ENCODE data around the gene ASB11. TPM values are rescaled to one million over a fixed set of nuclear protein-coding genes. Genes with fewer than 3 reads are reported as not detected.

The ASB11 gene, protein sequence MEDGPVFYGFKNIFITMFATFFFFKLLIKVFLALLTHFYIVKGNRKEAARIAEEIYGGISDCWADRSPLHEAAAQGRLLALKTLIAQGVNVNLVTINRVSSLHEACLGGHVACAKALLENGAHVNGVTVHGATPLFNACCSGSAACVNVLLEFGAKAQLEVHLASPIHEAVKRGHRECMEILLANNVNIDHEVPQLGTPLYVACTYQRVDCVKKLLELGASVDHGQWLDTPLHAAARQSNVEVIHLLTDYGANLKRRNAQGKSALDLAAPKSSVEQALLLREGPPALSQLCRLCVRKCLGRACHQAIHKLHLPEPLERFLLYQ
- total RNA-seq, result 10 to 100 TPM; 61.6 to 65.9 TPM
- long read RNA-seq, partial matches to known transcripts, result 4 of 6 reads
- long read RNA-seq, other reads (novel, unspliced or antisense), result 0 of 6 reads

DNA sequence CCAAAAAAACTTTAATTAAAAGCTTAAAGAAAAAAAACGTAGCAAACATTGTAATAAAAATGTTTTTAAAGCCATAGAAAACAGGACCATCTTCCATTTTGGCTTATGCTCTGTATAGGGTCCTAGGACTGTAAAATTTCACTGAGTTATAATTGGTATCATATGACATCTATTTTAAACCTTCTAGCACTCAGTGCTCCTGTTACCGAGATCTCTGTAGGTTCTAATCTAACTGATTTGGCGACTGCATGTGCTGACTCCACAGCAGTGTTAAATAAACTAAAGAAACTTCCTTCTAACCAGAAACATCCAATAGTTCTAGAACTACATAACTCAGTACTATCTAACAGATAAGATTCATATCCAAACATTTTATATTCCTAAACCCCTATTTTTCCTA is at the start of gene ASB11:
TSS of gene ASB11 (minus strand) at position 132 of the 400 bp plus-strand sequence. CDS start at position 97, 35 bp downstream.
- no peak for DNase-seq
- intact Hi-C loops (cut with DNase I), result no loop called here
- ATAC-seq, result no peak

DNA sequence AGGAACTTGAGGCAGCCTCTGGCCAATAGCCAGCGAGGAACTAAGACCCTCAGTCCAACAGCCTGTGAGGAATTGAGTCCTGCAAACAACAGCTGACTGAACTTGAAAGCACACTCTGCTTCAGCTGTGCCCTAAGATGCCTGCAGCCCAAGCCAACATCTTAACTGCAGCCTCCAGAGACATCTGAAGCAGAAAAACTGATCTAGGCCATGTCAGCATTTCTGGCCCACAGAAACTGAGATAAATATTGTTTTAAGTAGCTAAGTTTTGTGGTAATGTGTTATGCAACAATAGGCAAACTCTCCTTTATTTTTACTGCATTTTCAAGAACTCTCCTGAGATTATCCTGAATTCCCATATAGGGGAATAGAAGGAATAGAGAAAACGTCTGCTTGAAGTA is 44.3 kb upstream of the ASB11 start:
- no peak for ATAC-seq
- no peak for DNase-seq
- intact Hi-C loops (cut with DNase I), result no loop called here

DNA sequence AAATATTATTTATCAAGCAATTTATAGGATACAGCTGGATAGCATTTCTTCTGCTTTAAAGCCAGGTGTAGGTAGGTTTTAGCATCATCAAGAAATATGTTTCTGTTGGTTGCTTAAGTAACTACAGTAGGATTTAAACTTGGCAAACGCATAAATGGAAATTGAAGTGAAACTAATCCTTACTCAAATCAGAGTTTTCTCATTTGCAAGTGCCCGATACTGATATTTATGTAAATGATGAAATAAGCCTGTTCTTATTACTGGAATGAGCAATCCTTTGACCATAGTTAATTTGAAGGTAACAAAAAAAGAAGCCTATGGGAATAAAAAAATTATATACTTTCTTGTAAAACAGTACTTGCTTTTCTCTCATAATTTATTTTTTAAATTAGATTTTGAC is 43.1 kb upstream of the ASB11 start:
- ATAC-seq (no peak), DNase-seq (no peak)
- intact Hi-C loops (cut with DNase I), result no loop called here

DNA sequence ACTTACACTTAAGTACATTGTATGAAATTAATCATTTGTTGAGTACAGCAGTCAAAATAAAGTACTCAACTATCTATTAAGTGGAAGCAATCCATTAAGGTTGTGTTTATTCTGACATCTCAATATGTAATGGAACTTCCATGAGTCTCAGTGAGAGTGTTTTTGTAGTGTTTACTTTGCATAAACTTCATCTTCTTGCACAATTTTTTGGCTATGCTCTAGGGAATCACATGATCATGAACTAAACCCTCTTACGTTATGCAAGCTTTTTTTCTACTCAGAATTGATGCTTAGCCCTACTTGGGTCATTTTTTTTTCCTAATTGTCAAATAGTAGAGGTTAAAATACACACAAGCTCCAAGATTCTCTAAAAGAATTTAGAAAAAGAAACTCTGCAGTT is 41.0 kb upstream of the ASB11 start:
- DNase-seq, result no peak
- peak; percentile 41 to 44 for ATAC-seq
- intact Hi-C loops (cut with DNase I), result no loop called here

DNA sequence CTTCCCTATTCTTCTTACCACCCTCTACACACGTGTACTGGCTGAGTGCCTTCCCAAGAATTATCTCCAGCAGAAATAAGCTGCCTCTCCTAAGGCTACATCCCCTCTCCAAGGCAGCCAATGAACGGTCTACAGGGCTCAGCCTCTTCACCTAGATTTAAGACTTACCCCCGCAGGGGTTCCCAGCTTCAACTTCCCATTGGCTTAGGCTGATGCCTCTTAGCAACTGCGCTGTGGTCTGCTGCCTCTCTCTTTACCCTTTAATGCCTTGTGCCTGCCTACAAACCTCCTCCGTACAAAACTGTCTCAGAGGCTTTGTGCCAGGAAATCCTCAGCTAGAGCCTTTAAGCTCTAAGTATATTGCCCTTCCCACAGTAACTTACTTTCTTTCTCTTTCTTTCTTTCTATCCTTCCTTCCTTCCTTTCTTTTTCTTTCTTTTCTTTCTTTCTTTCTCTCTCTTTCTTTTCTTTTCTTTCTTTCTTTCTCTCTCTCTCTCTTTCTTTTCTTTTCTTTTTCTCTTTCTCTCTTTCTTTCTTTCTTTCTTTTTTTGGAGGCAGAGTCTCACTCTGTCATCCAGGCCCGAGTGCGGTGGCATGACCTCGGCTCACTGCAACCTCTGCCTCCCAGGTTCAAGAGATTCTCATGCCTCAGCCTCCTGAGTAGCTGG is 35.0 kb upstream of the ASB11 start:
- peak in 1 of 2 donors; percentile 23 for ATAC-seq
- intact Hi-C loops (cut with DNase I), result no loop called here
- DNase-seq, result no peak

DNA sequence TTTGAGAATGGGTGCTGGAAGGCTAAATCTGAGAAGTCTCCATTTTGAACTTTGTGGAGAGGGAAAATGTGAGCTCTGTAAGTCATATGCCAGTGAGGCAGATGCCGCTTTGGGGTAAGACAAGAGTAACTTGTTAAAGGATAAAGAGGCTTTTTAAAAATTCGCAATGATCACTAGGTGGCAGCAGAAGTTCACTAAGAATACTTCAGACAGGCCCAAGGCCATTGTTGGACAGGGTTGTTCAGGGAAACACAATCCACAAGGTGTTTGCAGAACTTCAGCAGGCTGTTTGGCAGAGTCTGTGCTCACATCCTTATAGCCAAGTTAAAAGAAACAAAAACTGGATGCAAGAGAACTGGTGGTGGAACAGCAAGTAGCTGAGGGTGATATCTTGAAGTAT is 33.6 kb upstream of the ASB11 start:
- DNase-seq (no peak), ATAC-seq (peak; percentile 81 to 92)
- intact Hi-C loops (cut with DNase I), result loop anchor here (2.0 to 5.0 kb wide), 2 partner anchors 118 kb away; no protein-coding TSS in a partner anchor

DNA sequence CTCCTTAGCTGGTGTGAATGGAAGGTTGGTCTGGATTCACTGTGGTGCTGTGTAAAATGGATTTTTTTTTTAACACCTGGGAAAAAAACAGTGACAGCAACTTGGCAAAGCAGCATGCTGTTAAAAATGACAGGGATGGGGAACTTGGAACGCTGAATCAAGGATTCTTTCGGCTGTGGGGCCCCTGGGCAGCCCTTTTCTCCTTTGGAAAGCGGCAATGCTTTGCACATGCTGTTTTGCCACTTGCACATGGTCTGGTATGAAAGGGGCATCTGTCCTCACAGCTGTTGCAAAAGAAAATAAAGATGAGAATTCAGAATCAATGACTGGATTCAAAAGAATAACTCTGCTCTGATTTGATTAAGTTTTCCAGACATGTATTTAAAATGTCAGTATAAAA is 30.5 kb upstream of the ASB11 start:
- no peak for ATAC-seq
- intact Hi-C loops (cut with DNase I), result loop anchor here in 1 of 2 donors (5.0 kb wide), 1 partner anchor 121 kb away; no protein-coding TSS in a partner anchor

DNA sequence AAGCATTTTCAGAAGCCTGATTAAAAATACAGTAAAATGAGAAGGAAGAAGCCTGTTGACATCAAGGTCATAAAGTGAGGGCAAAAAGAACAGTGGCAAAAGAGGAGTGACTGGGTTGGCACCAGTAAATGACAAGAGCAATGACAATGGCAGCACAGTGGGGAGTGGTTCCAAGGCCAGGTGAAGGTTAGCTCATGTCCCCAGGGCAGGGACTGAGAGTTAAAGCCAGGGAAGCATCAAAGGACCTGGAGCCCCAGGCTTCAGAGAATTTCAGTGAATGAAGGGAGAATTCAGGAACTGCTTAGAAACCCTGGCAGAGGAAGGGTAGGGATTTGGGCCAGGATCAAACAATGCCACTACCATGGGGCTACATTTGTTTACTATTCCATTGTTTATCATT is 28.7 kb upstream of the ASB11 start:
- DNase-seq, result no peak
- no peak for ATAC-seq
- intact Hi-C loops (cut with DNase I), result no loop called here

More for the DNA sequence above, 30.5 kb upstream of the ASB11 start:
- DNase-seq, result no peak

DNA sequence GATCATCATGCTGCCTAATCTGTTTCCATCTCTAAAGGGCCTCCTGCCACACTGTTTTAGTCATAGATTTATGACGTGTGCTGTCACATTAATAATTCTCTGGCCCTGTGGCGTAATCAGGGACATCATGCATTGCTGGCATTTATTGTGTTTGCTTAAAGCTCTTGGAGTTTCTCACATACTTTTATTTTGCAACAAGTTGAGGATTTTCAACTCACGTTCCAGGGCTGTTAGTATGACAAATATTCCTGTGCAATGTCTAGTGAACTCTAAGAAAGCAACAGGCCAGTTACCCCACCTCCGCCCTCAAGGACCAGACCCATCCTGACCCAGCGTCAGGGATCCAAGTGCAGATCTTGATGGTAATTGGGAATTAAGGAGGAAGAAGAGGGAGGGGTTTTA is 27.6 kb upstream of the ASB11 start:
- intact Hi-C loops (cut with DNase I), result no loop called here
- ATAC-seq (peak in 1 of 2 donors; percentile 30), DNase-seq (no peak)

DNA sequence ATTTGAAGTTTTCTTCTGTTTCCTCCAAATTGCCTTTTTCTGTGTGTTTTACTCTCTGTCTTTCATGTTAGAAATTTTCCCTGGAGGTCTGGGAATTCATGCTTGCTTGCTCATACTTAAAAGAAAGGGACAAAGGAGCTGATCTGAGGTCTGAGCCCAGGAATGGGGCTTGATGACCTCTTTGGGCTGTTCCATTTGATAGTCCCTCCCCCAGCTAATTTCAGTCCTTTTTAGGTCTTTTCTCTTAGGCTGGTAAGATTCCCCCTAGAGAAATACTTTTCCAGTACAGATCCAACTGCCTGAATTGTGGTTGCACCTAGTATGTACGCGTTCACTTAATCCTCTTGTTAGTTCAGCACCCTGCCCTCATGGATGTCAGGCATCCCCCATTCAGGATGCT is 25.4 kb upstream of the ASB11 start:
- intact Hi-C loops (cut with DNase I), result no loop called here
- no peak for ATAC-seq
- DNase-seq, result no peak

DNA sequence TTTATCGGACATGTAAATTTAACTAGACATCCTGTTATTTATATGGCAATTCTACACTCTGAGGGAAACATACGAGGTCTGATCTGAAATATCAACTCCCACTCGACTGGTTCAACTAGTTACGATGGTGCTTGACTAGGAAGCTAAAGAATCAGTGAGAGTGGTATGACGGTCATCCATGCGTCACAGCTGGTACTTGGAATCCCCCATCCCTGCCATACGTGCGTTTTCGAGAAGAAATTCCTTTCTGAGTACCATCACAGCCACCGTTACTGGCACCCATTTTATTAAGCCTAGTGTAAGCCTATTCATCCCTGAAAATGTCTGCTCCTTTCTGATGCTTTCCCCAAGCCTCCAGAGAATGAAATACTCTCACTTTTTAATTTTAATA is 20.6 kb upstream of the ASB11 start:
- ATAC-seq (peak in 1 of 2 donors; percentile 21), DNase-seq (no peak)
- intact Hi-C loops (cut with DNase I), result loop anchor here in 1 of 2 donors (5.0 kb wide), 1 partner anchor 39 kb away; no protein-coding TSS in a partner anchor

DNA sequence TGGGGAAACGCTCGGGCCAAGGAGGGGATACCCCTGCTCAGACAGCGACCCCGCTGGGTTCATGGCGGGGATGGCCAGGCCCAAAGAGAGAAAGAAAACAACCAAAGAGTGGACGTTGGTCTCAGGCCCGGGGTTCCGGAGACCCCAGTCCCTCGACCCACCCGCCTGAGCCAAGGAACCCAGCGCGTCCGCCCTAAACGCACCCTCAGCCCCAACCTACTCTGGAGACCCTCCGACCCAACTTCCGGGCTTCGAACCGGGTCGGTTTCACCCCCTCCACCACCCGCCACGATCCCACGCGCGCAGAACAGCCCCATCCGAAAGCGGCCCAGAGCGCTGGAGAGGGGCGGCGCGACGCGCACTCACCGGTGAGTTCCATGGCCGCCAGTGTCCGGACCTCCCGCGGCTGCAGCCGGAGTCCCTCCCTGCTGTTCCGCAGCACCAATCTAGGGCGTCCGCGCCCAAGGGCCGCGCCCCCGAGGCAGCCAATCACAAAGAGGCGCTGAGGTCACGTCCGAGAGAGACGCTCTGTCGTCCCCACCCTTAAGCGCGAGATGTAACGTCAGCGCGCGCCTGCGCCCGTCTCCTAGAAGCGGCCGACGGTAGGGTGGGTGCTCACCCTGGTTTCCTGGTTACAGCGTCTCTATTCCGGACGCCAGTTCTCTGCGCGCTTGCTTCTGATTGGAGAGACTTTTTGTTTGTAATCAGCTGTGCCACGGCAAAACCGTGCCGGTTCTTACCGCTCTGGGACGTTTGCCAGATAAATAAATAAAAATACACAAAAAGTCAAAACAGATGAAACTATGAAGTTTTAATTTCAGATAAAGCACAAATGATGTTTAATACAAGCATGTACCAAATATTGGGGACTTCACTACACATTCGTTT is 19.9 kb upstream of the ASB11 start, which contains the start of gene PIGA:
TSS of gene PIGA (minus strand) at position 389 of the 888 bp plus-strand sequence. CDS start 3,593 bp downstream, outside the sequence.
- ATAC-seq (peak; percentile 99), DNase-seq (peak; percentile 95)
- intact Hi-C loops (cut with DNase I), result loop anchor here in 1 of 2 donors (5.0 kb wide), 1 partner anchor 38 kb away; no protein-coding TSS in a partner anchor

DNA sequence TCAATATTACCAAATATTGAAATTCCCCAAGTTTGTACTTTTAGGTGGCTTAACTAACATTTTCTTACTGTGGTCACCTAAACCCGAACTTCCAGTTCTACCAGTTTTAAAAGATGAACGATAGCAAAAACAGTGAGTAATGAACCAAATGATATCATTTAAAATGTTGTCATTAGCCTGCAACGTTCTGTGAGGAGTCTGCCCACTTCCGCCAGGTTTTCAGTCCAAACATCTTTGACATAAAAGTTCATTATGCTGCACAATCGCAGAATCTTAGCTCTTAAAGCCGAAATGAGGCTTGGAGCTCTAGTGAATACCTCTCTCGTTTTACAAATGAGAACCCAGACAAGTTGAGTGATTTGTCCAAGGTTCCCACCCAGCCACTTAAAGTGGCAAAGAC is 19.1 kb upstream of the ASB11 start:
- intact Hi-C loops (cut with DNase I), result no loop called here
- ATAC-seq, result no peak

DNA sequence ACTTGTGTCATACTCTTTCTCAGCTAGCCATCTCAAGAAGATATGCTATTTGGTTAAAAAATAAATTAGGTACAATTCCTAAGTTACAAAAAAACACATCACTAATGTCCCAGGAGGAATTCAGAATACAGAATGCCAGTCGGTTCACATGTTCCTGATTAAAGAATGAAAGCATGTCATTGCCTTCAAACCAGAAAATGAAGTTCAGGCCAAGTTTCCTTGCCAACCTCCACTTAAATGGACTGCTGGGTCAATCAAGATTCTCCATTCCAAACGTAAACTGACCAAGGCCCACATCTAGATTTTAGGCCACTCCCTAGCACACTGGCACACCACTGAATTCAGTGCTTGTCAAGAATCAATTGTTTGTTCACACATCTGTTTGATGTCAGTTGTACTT is 13.4 kb upstream of the ASB11 start:
- no peak for DNase-seq
- ATAC-seq, result no peak
- intact Hi-C loops (cut with DNase I), result no loop called here

More for the DNA sequence above, 19.1 kb upstream of the ASB11 start:
- DNase-seq, result no peak

DNA sequence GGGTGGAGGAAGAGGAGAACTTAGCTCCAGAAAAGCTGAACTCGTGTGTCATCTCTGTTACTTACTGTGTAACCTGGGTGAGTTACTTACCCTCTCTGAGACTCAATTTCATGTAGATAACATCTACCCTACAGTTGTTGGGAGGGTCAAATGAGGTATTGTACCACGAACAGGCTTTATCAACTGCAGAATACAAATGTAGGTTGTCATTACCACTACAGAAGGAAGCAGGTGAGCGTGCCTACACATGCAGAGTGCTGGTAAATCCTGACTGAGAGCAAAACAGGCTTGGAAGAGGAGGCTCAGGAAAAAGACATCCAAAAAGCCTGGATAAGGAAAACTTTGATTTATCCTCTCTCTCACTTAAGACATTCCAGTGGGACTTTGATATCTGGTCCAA is 12.7 kb upstream of the ASB11 start:
- intact Hi-C loops (cut with DNase I), result no loop called here
- no peak for ATAC-seq

DNA sequence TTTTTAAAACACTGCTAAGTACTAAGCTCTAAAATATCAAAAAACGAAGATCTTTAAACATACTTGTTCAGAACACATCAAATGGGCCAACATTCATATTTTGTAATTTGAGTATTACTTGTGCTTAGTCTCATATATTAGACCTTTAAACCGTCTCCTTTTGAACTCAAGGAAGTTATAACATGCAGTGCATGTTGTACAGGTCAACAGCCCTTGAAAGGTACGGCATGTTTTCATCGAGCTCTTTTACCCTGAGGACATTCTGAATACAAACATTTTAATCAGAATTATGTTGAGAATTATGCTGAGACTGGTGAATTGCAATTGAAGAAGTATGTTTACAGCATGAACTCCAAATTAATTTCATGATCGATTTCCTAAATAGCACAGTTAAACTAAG is 7.0 kb upstream of the ASB11 start:
- ATAC-seq (no peak), DNase-seq (no peak)
- intact Hi-C loops (cut with DNase I), result no loop called here

More for the DNA sequence above, 12.7 kb upstream of the ASB11 start:
- DNase-seq, result no peak

DNA sequence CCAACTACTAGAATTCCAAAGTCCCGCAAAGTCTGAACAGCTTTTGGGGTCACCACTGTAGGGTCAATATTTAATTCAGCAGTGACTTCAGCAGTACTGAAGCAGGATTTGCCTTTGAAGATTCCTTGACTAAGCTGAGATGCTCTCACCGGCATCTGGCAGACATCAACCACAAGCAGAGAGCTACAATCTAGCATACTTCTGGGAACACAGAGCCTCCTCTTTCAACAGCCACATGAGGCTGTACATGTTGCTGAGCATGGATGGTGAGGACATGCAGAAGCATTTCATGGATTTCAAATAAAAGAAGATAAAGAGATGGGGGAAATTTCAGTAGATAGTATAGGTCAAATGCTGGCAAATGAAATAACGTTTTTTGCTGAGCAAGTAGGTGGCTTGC is 6.6 kb upstream of the ASB11 start:
- intact Hi-C loops (cut with DNase I), result no loop called here
- DNase-seq, result no peak
- no peak for ATAC-seq

DNA sequence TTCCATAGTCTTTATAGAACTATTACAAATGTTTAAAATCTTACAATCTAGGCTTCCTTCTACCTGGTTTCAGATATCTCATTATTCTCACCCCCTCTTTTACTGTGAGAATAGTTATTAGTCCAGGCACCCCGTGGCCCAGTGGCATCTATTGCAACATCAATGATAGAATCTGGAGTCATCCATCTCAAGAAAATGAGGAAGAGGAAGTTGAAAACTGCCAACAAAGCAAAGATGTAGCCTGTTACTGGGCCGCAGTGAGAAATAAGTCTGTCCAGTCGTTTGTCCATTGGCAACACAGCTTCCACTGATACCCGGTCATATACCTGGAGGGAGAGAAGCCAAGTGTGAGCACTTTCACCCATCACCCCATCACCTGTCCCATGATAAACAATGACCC is 6.0 kb upstream of the ASB11 start:
- intact Hi-C loops (cut with DNase I), result no loop called here
- DNase-seq (no peak), ATAC-seq (peak in 1 of 2 donors; percentile 14)

DNA sequence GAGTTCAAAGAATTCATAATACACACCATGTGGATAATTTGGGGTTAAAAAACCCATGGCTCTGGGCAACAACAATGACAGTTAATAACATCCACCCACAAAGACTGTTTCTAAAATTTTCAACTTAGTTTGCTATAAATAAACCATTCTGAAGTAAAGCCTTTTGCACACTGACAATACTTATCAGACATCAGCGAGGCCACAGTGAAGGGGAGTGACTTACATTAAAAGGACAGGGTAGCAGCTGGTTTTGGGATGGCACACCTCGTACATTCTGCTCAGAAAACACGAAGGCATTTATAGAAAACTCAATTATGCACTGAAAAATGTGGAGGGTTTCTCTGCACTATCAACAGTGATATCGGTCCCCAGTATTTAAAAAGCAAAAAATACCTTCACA is 4.9 kb upstream of the ASB11 start:
- ATAC-seq (no peak), DNase-seq (no peak)
- intact Hi-C loops (cut with DNase I), result no loop called here

All from left cardiac atrium (tissue), 4 donors.